Activated T-cell treated with anti-CD3 and anti-CD28 coated beads, Interleukin-2, amount 50 U/mL, for 48 hours (primary cell): Measurements from ENCODE around the gene ARHGAP10.

ENCODE experiments used
- DNase-seq, 2 experiments: peaks; one replicate each; pipeline ENCODE4 v3.0.0-alpha.2; 2020

The ARHGAP10 gene

GRCh38 chr4:147924604-147925412, 192.9 kb downstream of the ARHGAP10 start:
- no peak for DNase-seq

- no peak for DNase-seq
Observed at GRCh38 chr4:147927377-147928137, 195.7 kb downstream of the ARHGAP10 start.

- no peak for DNase-seq
Observed at GRCh38 chr4:147928400-147928799, 196.5 kb downstream of the ARHGAP10 start.

- DNase-seq = no peak
Observed at GRCh38 chr4:147929746-147930145, 197.9 kb downstream of the ARHGAP10 start.

- DNase-seq = no peak
Observed at GRCh38 chr4:147933316-147933715, 201.4 kb downstream of the ARHGAP10 start.

- DNase-seq = no peak
Observed at GRCh38 chr4:147933779-147934178, 201.9 kb downstream of the ARHGAP10 start.

- no peak for DNase-seq
Observed at GRCh38 chr4:147938496-147938895, 206.6 kb downstream of the ARHGAP10 start.

- DNase-seq = no peak
Observed at GRCh38 chr4:147940171-147940570, 208.3 kb downstream of the ARHGAP10 start.

GRCh38 chr4:147941373-147941772, 209.5 kb downstream of the ARHGAP10 start:
- DNase-seq = no peak

GRCh38 chr4:147942729-147943128, 210.8 kb downstream of the ARHGAP10 start:
- DNase-seq = no peak

GRCh38 chr4:147943159-147943638, 211.3 kb downstream of the ARHGAP10 start:
- DNase-seq = no peak

GRCh38 chr4:147944249-147944648, 212.4 kb downstream of the ARHGAP10 start:
- DNase-seq = no peak

- no peak for DNase-seq
Observed at GRCh38 chr4:147944670-147945260, 212.9 kb downstream of the ARHGAP10 start.

GRCh38 chr4:147948336-147948735, 216.4 kb downstream of the ARHGAP10 start:
- no peak for DNase-seq

- DNase-seq = no peak
Observed at GRCh38 chr4:147950261-147950660, 218.4 kb downstream of the ARHGAP10 start.

- DNase-seq = no peak
Observed at GRCh38 chr4:147950841-147951240, 219.0 kb downstream of the ARHGAP10 start.

- no peak for DNase-seq
Observed at GRCh38 chr4:147954850-147955249, 223.0 kb downstream of the ARHGAP10 start.

GRCh38 chr4:147955827-147956558, 224.1 kb downstream of the ARHGAP10 start:
- DNase-seq = no peak

GRCh38 chr4:147957446-147957845, 225.6 kb downstream of the ARHGAP10 start:
- no peak for DNase-seq

- DNase-seq = no peak
Observed at GRCh38 chr4:147958057-147958456, 226.2 kb downstream of the ARHGAP10 start.

GRCh38 chr4:147958489-147959065, 226.7 kb downstream of the ARHGAP10 start:
- no peak for DNase-seq

- no peak for DNase-seq
Observed at GRCh38 chr4:147960971-147961370, 229.1 kb downstream of the ARHGAP10 start.

- no peak for DNase-seq
Observed at GRCh38 chr4:147963839-147964238, 232.0 kb downstream of the ARHGAP10 start.
